HG03064 (cell line): Measurements from ENCODE around the gene CLTB.
"Not testable (repeated sequence)": the region's sequence is repeated elsewhere in the genome, so short reads cannot be mapped to it uniquely, and the experiment has no call there.

ENCODE experiments used
- ATAC-seq: cut with Tn5 transposase; IDR thresholded peaks from one replicate; pipeline ENCODE4 v1.9.1; 2021; ENCODE audit warnings: low read depth; ENCODE audit not compliant: unreplicated experiment

Gene CLTB

DNA sequence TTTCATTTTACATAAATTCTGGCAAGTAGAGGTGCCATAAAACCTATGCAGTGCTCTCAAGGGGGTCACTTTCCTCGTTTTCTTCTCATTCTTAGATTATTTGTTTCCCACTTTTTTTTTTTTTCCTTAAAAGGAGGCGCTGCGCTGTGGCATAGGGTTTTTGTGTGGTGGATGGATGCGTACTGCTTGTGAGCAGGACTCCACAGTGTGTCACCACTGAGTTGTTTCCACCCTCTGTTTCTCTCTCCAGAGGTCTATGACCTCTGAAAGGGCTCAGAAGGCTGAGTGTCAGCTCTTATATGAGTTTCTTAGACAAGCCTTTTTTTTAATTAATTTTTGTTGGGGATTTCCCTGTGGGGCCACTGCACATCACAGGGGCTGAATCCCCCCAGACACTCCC lies 13.6 kb upstream of the CLTB start:
- ATAC-seq: no peak

DNA sequence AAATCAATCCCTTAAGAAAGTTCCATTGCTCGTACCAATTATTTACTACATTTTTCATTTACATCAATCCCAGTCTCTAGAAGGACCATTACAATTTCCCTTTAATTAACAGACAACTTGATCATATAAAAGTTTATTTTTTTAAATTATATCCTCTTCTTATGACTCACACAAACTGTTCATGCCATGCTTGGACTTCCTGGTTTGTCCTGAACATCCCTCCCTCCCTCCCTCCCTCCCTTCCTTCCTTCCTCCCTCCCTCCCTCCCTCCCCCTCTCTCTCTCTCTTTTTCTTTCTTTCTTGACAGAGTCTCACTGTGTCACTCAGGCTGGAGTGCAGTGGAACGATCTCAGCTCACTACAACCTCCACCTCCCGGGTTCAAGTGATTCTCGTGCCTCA lies 11.6 kb upstream of the CLTB start:
- no peak for ATAC-seq

DNA sequence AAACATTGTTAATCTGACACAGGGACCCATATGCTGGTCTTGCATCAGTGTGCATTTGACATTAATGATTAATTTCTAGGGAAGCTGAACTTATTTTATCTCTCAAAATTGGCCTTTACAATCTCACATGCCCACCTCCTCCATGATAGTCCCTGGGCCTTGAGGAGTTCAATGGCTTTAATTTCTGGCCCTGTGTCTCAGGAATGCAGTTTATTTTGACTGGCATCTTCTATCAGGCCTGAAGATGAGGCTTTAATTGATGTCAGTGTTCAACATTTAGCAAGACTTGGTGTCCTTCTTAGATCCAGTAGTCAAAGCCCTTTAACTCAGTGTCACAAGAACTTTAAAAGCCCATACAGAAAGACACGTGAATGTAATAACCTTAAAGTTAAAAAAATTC lies 10.5 kb upstream of the CLTB start:
- no peak for ATAC-seq

DNA sequence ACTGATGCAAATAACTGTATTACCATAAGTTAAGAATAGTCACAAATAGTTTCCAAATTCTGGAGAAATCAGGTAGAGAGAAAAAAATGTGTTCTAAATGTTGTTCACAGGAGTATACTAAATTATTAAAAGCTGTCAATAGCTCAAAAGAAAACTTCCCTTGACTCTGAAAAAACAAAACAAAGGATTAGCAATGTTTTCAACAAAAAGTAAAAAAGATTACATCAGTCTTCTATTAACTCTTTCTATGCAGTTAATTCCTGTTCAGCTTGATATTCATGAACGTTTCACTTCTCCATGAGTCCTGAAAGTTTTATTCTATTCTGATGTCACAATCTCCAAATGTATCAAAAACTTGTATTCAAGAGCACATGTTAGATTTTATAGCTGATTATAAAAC lies 9.5 kb upstream of the CLTB start:
- no peak for ATAC-seq

DNA sequence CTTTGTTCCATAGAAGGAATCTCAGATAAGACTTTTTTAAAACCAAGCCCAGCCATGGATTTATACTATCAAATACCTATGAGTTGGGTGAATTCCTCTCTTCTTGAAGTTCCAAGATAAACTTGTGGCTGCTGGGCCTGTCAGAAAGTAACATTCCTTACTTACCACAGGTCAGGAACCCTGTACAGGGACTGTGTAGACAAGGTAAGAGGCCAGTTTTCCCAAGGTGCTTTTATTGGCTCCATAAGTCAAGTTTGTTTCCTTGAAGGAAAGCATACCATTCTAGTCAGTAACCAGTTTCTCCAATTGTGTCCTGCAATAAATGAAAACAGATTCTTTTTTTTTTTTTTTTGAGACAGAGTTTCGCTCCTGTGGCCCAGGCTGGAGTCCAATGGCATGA lies 8.8 kb upstream of the CLTB start:
- ATAC-seq: no peak

DNA sequence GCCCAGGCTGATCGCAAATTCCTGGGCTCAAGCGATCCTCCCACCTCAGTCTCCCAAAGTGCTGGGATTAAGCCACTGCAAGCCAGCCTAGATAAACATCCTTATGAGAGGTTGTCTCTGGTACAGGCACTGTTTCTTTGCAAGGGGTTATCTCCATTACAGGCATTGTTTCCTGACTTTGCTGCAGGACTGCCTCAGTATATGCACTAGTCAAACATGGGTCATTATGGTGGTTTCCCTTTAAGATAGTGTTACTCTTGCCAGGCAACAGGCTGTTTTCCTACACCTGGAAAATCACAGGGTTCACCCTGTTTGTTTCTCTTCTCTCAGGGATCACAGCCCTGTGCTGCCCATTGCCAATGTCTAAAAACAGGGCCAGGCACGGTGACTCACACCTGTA lies 7.8 kb upstream of the CLTB start:
- ATAC-seq: no peak

DNA sequence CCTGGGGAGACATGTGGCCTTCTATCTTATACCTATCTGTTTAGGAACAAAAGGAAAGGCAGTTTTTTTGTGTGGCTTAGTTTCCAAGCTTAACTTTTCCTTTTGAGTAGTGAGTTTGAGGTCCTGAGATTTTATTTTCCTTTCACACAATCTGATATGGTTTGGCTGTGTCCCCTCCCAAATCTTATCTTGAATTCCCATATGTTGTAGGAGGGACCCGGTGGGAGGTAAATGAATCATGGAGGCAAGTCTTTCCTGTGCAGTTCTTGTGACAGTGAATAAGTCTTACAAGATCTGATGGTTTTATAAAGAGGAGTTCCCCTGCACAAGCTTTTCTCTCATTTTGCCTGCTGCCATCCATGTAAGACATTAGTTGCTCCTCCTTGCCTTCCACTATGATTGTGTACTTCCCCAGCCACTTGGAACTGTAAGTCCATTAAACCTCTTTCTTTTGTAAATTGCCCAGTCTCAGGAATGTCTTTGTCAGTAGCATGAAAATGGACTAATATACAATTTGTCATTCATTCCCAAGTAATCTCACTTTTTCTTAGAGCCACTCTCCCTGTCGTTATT lies 4.7 kb upstream of the CLTB start:
- ATAC-seq: no peak

DNA sequence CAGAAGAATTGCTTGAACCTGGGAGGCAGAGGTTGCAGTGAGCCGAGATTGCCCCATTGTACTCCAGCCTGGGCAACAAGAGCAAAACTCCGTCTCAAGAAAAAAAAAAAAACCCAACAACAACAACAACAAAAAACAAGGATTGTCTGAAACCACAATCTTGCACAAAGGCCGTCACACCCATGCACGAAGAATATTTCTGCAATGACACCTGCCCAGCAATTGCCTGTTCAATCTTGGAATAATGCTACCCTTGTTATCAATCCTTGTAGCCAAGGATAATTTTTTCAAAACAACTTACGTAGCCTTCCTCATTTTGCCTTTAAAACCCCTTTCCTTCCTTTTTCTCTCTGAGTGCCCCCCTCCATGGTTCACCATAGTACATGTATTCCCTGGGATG lies 3.7 kb upstream of the CLTB start:
- no peak for ATAC-seq

DNA sequence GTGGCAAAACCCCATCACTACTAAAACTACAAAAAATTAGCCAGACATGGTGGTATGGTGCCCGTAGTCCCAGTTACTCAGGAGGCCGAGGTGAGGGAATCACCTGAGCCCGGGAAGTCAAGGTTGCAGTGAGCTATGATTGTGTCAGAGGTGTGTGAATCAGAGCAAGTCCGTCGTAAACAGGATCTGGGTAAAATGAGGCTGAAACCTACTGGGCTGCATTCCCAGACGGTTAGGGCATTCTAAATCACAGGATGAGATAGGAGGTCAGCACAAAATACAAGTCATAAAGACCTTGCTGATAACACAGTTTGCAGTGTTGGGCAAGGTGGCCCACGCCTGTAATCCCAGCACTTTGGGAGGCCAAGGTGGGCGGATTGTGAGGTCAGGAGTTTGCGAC lies 1.9 kb upstream of the CLTB start:
- no peak for ATAC-seq

DNA sequence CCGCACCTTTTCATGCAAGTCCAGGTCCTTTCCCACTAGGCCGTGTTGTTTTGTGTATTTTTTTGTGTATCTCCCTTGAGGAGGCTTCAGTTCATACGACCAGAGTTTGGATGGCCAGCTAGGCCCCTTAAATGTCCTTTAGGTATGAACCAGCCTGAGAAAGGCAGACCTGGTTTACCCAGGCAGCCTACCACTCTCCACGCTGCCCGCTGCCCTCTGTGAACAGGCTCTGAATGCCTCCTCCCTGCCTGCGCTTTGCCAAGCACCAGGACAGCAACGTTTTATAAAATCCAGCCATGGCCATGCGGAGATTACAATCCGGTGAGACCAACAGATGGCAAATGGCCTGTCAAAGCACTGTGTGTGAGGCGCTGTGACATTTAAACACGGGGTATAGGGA lies 626 bp upstream of the CLTB start:
- no peak for ATAC-seq

DNA sequence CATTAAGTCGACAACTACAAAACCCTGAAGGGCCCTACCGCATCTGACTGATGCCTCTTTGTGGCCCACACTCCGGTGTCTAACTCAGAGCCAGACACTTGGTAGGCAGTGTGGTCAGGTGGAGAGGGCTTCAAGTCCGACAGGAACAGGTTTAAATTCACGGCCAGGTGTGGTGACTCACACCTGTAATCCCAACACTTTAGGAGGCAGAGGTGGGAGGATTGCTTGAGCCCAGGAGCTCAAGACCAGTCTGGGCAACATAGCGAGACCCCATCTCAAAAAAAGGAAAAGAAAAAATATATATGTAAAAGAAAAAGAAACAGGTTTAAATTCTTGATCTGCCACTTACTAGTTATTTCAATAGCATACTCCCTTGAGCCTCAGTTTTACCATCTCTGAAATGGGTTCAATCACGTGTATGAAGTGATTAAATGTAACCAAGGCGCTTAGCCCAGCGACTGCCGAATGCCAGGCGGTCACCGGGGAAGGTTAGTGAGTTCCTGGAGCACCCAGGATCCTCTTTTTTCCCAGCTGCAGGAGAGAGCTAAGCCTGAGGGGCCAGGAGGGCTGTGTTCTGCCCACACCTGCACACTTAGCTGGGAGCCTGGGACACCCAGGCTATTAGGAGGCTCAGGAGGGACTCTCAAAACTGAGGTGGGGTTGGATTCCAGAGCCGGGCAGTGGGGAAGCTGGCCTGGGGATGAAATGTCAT lies 943 bp downstream of the CLTB start:
- ATAC-seq: no peak

DNA sequence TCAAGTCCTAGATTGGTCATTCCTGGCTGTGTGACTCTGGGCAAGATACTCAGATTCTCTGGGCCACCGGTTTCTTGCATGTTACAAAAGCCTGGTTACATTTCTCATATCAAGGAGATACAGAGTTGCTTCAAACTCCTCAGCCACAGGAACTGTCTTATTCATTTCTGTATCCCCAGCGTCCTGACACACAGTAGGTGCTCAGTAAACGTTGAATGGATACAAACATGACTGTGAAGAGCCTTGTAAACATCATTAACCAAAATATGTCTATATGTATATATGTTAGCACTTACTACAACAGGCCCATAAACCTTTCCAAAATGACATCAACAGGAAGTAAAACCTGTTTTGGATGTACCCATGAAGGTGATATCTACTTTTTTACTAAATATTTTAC lies 1.6 kb downstream of the CLTB start:
- no peak for ATAC-seq

DNA sequence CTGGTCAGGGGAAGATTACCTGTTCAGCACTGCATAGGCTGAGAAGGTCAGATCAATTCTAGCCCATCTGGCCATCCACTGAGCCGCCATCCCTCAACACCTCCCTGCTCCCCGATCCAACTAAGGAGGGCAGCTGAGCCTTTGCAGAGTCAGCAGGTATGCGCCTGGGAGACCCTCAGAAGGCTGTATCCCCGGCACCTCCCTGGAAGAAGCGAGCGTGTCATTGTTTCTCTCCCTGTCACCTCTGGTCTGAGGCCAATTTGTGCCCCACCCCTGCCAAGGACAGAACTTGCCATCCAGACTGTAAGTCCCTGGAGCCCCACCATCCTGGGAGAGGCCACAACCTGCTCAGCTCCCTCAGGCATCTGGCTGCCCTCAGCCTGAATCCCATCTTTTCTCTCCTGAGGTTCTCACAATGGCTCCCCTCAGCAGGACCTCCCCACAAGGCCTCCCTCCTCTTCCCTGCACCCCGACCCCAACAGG lies 2.6 kb downstream of the CLTB start:
- no peak for ATAC-seq

DNA sequence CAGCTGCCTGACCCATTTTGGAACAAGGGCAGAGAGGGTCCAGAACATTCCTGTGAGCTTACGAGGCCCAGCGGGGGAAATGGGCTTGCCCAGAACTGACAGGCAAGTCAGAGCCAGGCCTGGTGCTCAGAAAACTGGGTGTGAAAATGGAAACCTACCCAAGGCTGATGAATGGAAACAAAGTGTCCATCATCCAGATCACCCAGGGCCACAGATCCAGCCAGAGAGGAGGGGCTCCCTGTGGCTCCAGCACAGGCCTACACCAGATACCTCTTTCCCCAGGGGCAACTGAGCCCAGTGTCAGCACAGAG lies 3.1 kb downstream of the CLTB start:
- ATAC-seq: no peak

DNA sequence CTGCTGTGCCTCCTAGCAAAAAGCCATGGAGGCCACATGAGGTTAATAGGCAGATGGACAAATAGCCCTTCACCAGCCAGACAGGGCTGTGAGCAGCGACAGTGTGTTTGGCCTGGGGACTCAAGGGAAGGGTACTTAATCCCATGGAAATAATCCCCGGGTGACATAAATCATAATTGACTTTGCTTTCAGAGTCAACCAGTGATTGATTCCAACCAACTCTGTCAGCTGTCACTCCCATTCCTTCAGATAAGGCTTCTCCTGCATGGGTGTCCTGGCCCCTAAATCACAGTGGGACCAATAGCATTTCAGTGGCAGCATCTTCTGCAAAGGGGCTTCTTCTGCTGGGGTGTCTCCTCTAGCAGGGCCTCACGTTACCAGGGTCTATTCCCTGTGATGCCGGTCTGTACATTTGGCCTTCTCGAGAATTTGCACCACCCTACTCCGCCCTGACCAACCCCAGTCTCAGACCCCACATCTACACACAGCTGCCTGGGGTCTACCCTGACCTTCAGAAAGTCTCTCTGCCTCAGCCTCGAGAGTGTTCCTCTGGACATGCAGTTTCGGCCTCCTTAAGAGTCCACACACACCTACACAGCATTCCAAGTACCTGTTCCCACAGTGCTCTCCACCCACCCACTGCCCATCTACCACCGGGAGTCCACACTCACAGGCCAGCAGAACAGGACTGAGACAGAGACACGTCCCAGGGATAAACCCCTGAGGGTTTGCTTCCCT lies 3.7 kb downstream of the CLTB start:
- ATAC-seq: no peak

DNA sequence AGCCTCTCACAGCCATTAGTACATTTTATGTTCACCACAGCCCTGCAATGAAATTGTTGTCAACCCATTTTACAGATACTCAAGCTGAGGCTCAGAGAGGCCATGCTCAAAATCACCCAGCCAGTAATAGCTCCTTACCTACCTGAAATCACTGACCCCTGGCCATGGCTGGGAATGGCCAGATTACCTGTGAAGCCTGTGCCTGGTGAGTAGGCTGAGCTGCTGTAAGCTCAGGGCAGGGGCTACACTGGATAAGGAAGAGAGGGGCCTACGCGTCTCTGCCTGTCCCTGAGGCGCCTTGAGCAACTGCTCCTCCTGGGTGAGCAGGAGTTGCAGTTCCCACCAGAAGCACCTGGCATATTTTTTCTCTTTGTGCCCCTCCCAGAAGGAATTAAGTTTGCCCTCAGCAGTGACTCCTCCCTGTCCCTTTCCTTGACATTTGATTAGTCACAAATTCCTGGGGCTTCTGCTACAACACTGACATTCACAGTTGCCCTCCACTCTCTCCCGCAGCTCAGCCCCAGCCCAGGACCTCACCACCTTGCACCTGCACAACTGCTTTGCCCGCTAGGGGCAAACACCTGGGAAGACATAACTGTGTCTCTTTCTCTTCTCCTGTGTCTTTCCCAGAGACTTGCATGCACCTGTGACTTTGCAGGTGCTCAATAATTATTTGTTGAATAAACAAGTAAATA lies 5.7 kb downstream of the CLTB start:
- ATAC-seq: no peak

DNA sequence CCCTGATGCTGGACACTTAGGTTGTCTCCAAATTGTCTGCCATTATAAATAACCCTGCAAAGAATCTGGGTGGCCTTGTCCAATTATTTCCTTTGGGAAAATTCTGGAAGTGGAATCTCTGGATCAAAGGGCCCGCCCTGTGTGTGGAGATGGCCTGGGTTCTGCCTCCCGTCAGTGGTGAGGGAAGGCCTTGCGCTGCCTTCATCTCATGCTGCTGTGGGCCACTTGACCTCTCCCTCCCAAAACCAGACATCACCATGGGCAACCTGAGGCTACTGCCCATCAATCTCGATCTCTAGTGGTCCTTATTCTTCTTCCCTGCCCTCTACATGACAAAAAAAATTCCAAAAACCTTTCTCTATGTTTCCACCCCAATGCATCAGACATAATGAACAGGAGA lies 6.6 kb downstream of the CLTB start:
- ATAC-seq: no peak

DNA sequence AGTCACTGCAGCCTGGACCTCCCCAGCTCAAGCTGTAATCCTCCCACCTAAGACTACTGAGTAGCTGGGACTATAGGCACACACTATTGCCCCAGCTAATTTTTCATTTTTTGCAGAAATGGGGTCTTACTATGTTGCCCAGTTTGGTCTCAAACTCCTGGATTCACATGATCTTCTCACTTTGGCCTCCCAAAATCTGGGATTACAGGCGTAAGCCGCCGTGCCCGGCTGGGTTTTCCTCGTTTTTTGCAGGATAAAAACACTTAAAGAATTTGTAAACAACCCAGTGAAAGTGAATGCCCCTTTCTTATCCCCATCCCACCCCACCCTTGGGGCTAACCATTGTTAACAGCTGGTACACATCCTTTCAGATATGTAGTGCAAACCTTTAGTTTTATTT lies 7.7 kb downstream of the CLTB start:
- no peak for ATAC-seq

DNA sequence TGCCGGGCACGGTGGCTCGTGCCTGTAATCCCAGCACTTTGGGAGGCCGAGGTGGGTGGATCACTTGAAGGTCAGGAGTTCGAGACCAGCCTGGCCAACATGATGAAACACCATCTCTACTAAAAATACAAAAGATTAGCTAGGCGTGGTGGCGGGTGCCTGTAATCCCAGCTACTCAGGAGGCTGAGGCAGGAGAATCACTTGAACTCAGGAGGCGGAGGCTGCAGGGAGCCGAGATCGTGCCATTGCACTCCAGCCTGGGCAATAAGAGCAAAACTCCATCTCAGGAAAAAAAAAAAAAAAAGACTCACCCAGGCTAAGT lies 8.1 kb downstream of the CLTB start:
- not testable (repeated sequence) for ATAC-seq

DNA sequence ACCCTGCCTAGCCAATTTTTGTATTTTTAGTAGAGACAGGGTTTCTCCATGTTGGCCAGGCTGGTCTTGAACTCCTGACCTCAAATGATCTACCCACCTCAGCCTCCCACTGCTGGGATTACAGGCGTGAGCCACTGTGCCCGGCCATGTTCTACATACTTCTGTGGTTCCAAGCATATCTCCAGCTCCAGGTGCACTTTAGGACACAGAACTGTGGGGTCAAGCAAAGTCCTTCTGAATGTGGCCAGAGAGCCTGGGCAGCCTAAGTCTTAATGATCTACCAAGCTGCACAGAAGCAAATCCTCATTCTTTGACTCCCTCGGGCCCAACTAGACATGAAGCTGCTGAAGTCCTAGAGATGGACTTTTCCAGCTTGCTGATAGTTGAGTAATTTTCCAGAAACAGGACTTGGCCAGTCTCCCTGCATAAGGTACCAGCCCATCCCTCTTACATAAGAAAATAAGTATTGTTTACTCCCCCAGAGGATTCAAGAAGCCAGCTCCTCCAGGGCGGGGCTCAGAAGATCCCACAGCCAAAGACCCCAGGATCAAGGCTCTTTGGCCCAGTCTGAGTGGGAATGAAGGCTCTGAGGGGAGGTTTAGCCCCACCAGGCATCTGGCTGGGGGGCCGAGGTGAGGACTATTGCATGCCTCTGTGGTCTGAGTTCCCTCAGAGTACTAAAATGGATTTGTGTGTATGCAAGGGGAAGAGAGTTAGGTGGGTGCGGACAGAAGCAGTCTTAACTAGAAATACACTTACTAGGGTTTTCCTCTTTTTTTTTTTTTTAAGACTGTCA lies 8.7 kb downstream of the CLTB start:
- no peak for ATAC-seq
